ENCODE measurements around the gene PCGF5.
"Not testable (repeated sequence)": the region's sequence is repeated elsewhere in the genome, so short reads cannot be mapped to it uniquely, and the experiment has no call there.

PCGF5 gene

GRCh38 chr10:91220194-91220953 lies at the start of gene PCGF5:
Gene PCGF5, plus strand, starts transcription at chr10:91220663. Its CDS starts 2,209 bp downstream, at chr10:91222872.
- peak; percentile 83 for DNase-seq (ENCODE audit: low read depth)

GRCh38 chr10:91171485-91171884 lies 49.0 kb upstream of the PCGF5 start:
- no peak for DNase-seq (ENCODE audit: low read depth)

- DNase-seq (ENCODE audit: low read depth), result no peak
Observed at GRCh38 chr10:91172348-91172747, 48.1 kb upstream of the PCGF5 start.

DNA sequence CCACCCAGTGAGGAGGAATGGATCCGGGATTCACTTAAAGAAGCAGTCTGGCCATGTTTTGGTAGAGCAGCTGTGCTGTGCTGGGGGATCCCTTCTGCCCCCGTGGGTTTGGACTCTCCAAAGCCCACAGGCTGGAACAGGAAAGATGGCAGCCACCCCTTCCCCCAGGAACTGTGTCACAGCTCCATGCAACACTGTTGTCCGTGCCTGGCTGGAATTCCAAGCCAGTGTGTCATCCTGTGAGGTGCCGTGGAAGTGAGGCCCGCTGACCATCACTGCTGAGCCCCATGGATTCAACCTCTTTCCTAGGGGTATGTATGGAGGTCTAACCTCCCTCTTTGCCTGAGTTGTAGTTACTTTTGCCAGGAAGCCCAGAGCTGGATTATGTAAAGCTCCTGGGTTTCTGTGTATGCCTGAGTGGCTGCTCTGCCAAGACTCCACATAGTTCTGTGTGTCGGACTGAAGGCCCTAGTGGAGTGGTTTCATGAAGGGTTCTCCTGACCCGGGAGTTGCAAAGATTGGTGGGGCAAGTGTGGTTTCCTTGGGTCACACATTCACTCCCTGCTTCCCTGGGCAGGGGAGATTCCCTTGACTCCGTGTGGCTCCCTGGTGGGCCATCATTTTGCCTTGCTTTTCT lies 35.1 kb upstream of the PCGF5 start:
- no peak for DNase-seq (ENCODE audit: low read depth)

GRCh38 chr10:91187156-91187555 lies 33.3 kb upstream of the PCGF5 start:
- DNase-seq (ENCODE audit: low read depth), result no peak

DNA sequence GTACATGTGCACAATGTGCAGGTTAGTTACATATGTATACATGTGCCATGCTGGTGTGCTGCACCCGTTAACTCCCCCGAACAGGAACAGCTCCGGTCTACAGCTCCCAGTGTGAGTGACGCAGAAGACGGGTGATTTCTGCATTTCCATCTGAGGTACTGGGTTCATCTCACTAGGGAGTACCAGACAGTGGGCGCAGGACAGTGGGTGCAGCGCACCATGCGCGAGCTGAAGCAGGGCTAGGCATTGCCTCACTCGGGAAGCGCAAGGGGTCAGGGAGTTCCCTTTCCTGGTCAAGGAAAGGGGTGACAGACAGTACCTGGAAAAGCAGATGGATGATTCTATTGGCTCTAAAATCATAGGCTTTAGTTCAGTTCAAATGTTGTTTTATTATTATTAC lies 32.5 kb upstream of the PCGF5 start:
- DNase-seq (ENCODE audit: low read depth), result not testable (repeated sequence)

DNA sequence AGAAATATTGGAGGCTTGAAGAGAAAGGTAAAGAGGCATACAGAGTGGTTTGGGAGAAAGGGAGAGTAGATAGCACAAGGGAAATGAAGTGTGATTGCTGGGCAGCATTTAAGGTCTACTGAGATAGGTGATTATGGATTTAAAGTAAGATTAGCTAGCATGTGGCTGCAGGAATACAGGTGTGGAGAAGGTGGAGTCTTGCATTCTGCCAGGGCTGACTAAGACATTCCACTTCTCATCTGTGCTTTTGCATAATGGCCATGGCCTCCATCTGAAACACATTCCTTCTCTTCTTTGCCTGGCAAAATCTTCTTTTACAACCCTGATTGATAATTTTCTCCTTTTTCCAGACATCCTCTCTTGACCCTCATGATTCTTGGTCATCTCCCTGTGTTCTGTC lies 31.6 kb upstream of the PCGF5 start:
- no peak for DNase-seq (ENCODE audit: low read depth)

GRCh38 chr10:91190388-91190870 lies 30.0 kb upstream of the PCGF5 start:
- no peak for DNase-seq (ENCODE audit: low read depth)

DNA sequence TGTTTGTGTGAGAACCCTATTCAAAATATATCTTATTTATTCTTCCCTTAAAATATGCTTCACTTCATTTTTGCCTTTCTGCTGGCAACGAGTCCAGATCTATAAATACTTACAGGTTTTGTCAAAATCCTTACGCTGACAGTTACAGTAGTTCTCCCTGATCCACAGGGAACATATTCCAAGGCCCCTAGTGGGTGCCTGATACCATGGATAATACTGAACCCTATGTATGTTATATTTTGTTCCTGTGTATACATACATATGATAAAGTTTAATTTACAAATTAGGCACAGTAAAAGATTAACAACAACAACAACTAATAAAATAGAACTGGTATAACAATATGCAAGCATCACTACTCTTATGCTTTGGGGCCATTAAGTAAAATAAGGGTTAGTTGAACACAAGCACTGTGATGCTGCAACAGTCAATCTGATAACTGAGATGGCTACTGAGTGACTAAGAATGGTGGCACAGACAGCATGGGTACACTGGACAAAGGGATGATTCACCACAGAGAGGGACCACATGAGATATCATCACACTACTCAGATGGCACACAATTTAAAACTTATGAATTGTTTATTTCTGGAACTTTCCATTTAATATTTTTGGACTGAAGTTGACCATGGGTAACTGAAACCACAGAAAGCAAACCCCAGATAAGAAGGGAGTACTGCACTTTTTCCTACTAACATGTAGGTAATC lies 29.4 kb upstream of the PCGF5 start:
- DNase-seq (ENCODE audit: low read depth), result no peak

DNA sequence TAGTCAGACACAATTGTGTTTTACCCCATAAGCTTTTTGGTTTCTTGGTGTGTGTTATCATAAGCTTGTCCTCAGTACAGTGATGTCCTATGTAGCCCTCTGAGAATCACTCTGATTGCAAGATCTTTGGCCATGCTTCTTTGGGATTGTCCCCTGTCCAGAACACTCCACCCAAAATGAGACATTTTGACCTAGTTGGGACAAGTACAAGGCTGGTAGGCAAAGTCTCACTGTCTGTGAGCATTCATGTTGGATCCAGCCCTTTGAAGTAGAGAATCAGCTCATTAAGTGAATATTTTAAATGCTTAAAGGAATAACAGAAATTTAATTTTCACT lies 28.9 kb upstream of the PCGF5 start:
- DNase-seq (ENCODE audit: low read depth), result no peak

- no peak for DNase-seq (ENCODE audit: low read depth)
Observed at GRCh38 chr10:91194497-91195179, 25.8 kb upstream of the PCGF5 start.

GRCh38 chr10:91196268-91197048 lies 24.0 kb upstream of the PCGF5 start:
- DNase-seq (ENCODE audit: low read depth), result no peak

DNA sequence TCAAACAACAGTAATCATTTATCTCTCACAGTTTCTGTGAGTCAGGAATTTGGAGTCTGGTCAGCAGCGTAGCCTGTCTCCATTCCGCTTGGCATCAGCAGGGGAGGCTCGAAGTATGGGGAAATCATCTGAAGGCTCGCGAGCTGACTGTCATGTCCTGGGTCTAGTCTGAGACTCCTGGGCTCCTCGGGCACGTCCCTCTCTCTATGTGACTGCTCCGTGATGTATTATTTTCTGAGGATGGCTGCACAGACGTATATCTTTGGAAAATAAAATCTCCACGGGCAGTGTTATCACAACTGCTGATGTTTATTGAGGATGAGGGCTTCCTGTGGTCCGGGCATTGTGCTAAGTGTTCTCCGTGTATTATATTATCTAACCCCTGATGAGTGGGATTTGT lies 23.3 kb upstream of the PCGF5 start:
- no peak for DNase-seq (ENCODE audit: low read depth)

DNA sequence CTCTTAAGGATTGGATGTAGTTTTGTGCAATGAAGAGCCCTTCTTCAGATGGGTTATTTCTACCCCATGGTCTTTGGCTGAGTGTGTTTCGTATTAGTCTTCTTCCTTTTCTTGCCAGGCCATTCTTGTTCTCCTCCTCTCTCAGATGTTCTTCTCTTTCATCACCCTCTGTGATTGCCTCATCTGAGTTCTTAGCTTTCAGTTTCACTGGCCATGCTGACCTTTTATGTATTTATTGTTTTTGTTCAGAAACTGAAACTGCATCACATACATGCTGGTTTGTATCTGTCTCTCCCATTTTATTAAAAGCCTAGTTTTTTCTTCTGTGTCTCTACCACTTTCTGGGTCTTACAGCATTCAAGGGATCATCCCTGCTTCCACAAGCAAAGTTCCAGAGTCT lies 21.7 kb upstream of the PCGF5 start:
- DNase-seq (ENCODE audit: low read depth), result no peak

- DNase-seq (ENCODE audit: low read depth), result no peak
Observed at GRCh38 chr10:91200314-91201212, 19.9 kb upstream of the PCGF5 start.

GRCh38 chr10:91201213-91201996 lies 19.1 kb upstream of the PCGF5 start:
- peak; percentile 24 for DNase-seq (ENCODE audit: low read depth)

- no peak for DNase-seq (ENCODE audit: low read depth)
Observed at GRCh38 chr10:91206427-91206826, 14.0 kb upstream of the PCGF5 start.

- DNase-seq (ENCODE audit: low read depth), result no peak
Observed at GRCh38 chr10:91206837-91207474, 13.5 kb upstream of the PCGF5 start.

- no peak for DNase-seq (ENCODE audit: low read depth)
Observed at GRCh38 chr10:91208642-91209041, 11.8 kb upstream of the PCGF5 start.

Measured in stimulated activated CD8-positive, alpha-beta memory T cell treated with anti-CD3 and anti-CD28 coated beads, Interleukin-4, amount 100 ng/mL, for 24 hours (primary cell).